ENCODE data around the gene SLC39A5. TPM values are rescaled to one million over a fixed set of nuclear protein-coding genes. Genes with fewer than 3 reads are reported as not detected.

Gene SLC39A5
- total and polyA plus RNA-seq, 2 of the 13 experiments (the other 11 are each of a cell fraction or from before 2014, with no cell fraction given): 59.7 to 101 TPM

- TF ChIP-seq ZMAT5 (CRISPR knock-in tag; IDR thresholded peaks at IDR 0.05; ENCODE audit: borderline replicate concordance, low read depth) (no peak), ZNF510 (CRISPR knock-in tag; IDR thresholded peaks at IDR 0.05; ENCODE audit: low read depth) (no peak), ZNF232 (CRISPR knock-in tag; IDR thresholded peaks at IDR 0.05; ENCODE audit: borderline replicate concordance) (no peak), ZNF646 (CRISPR knock-in tag; IDR thresholded peaks at IDR 0.05) (no peak), ZNF652 (CRISPR knock-in tag; IDR thresholded peaks at IDR 0.05; ENCODE audit: borderline replicate concordance, low read depth) (no peak), GABPA (IDR thresholded peaks at IDR 0.05; ENCODE audit: low read depth, low read length) (no peak), GABPA (CRISPR knock-in tag; IDR thresholded peaks at IDR 0.05; ENCODE audit: low read depth) (no peak), ZNF414 (CRISPR knock-in tag; IDR thresholded peaks at IDR 0.05) (no peak), CEBPB (IDR thresholded peaks at IDR 0.05; ENCODE audit: borderline replicate concordance, low read depth, low read length) (no peak), ARNTL (CRISPR knock-in tag; IDR thresholded peaks at IDR 0.05) (no peak), MXI1 (IDR thresholded peaks at IDR 0.05; ENCODE audit: borderline replicate concordance, low read depth, low read length) (peak; percentile 47; the same call in 1 of the 3 replicates), KLF16 (CRISPR knock-in tag; IDR thresholded peaks at IDR 0.05) (no peak), KLF6 (CRISPR knock-in tag; IDR thresholded peaks at IDR 0.05) (no peak; the same call in 1 of the 2 replicates), SP1 (IDR thresholded peaks at IDR 0.05) (no peak), SP1 (CRISPR knock-in tag; IDR thresholded peaks at IDR 0.05) (peak; percentile 77; the same call in 1 of the 2 replicates), NBN (conservative IDR thresholded peaks at IDR 0.05) (no peak), ZNF296 (CRISPR knock-in tag; conservative IDR thresholded peaks at IDR 0.05) (no peak), PRMT3 (CRISPR knock-in tag; IDR thresholded peaks at IDR 0.05; ENCODE audit: borderline replicate concordance, low read depth) (0 out of 2 replicates have a peak, but pooled peaks have one; percentile 23), KDM5A (IDR thresholded peaks at IDR 0.05; ENCODE audit: borderline replicate concordance, low read length) (no peak; the same call in 1 of the 2 replicates), MIER3 (CRISPR knock-in tag; IDR thresholded peaks at IDR 0.05; ENCODE audit: borderline replicate concordance) (no peak), ZNF605 (CRISPR knock-in tag; IDR thresholded peaks at IDR 0.05) (no peak), ATF3 (CRISPR knock-in tag; IDR thresholded peaks at IDR 0.05) (no peak)
Measured at GRCh38 chr12:56258068-56258819, 28.4 kb downstream of the SLC39A5 start, which contains the start of gene ANKRD52 (continued).

Measured in HepG2 (cell line).